Skeletal muscle cell (primary cell): ENCODE data around the gene DICER1.
"Not testable (repeated sequence)": the region's sequence is repeated elsewhere in the genome, so short reads cannot be mapped to it uniquely, and the experiment has no call there.

Experiments used
- DNase-seq: peaks from one replicate; pipeline ENCODE4 v3.0.0-alpha.2; 2010; ENCODE audit warnings: low read depth
- H3K4me3 ChIP-seq: 2 replicates; pipeline ENCODE4 v1.5.1; 2011; ENCODE audit warnings: low read depth, mild to moderate bottlenecking, control low read depth, low read length, moderate library complexity

DICER1 gene

GRCh38 chr14:95157327-95158189, at the start of gene DICER1:
Gene DICER1 (minus strand): TSS chr14:95157529. CDS start chr14:95133458, 24,071 bp downstream.
- DNase-seq: peak; percentile 59
- H3K4me3 ChIP-seq: peak within 1 kb of the TSS; percentile 73

GRCh38 chr14:95206534-95206933, 49.2 kb upstream of the DICER1 start:
- H3K4me3 ChIP-seq: no peak overlapping the region
- no peak for DNase-seq

- no peak overlapping the region for H3K4me3 ChIP-seq
- no peak for DNase-seq
Measured at GRCh38 chr14:95204705-95205104, 47.4 kb upstream of the DICER1 start.

- not testable (repeated sequence) for DNase-seq, H3K4me3 ChIP-seq
Measured at GRCh38 chr14:95201745-95202144, 44.4 kb upstream of the DICER1 start.

- H3K4me3 ChIP-seq: no peak overlapping the region
- no peak for DNase-seq
Measured at GRCh38 chr14:95200404-95200803, 43.1 kb upstream of the DICER1 start.

GRCh38 chr14:95199298-95199983, 42.1 kb upstream of the DICER1 start:
- no peak overlapping the region for H3K4me3 ChIP-seq
- DNase-seq: no peak

- no peak overlapping the region for H3K4me3 ChIP-seq
- no peak for DNase-seq
Measured at GRCh38 chr14:95198320-95198719, 41.0 kb upstream of the DICER1 start.

GRCh38 chr14:95197551-95197950, 40.2 kb upstream of the DICER1 start:
- no peak overlapping the region for H3K4me3 ChIP-seq
- DNase-seq: no peak

GRCh38 chr14:95196826-95197545, 39.7 kb upstream of the DICER1 start:
- no peak overlapping the region for H3K4me3 ChIP-seq
- DNase-seq: no peak

GRCh38 chr14:95196268-95196667, 38.9 kb upstream of the DICER1 start:
- no peak overlapping the region for H3K4me3 ChIP-seq
- DNase-seq: no peak

GRCh38 chr14:95195031-95195430, 37.7 kb upstream of the DICER1 start:
- no peak for DNase-seq
- no peak overlapping the region for H3K4me3 ChIP-seq

- no peak for DNase-seq
- H3K4me3 ChIP-seq: no peak overlapping the region
Measured at GRCh38 chr14:95193081-95193480, 35.8 kb upstream of the DICER1 start.

- no peak for DNase-seq
- H3K4me3 ChIP-seq: no peak overlapping the region
Measured at GRCh38 chr14:95192311-95192710, 35.0 kb upstream of the DICER1 start.

- H3K4me3 ChIP-seq: no peak overlapping the region
- DNase-seq: no peak
Measured at GRCh38 chr14:95191445-95192199, 34.3 kb upstream of the DICER1 start.

- no peak overlapping the region for H3K4me3 ChIP-seq
- no peak for DNase-seq
Measured at GRCh38 chr14:95190857-95191256, 33.5 kb upstream of the DICER1 start.

GRCh38 chr14:95190346-95190840, 33.1 kb upstream of the DICER1 start:
- H3K4me3 ChIP-seq: no peak overlapping the region
- no peak for DNase-seq

- no peak for DNase-seq
- H3K4me3 ChIP-seq: no peak overlapping the region
Measured at GRCh38 chr14:95189367-95190132, 32.2 kb upstream of the DICER1 start.

GRCh38 chr14:95188380-95188779, 31.1 kb upstream of the DICER1 start:
- no peak for DNase-seq
- H3K4me3 ChIP-seq: no peak overlapping the region
